Nephron (organoid): ENCODE data around the gene KCNJ10.

Source experiments
- H3K27ac Mint-ChIP-seq, 3 experiments: 2 replicates each; pipeline ENCODE4 v1.8.0; 2020; ENCODE audit warnings: mixed read lengths in 3 of 3, mild to moderate bottlenecking in 2 of 3, moderate library complexity in 1 of 3
- H3K27me3 Mint-ChIP-seq: 2 replicates; pipeline ENCODE4 v1.8.0; 2021; ENCODE audit warnings: low read depth, mild to moderate bottlenecking, moderate library complexity, mixed read lengths
- H3K36me3 Mint-ChIP-seq: 2 replicates; pipeline ENCODE4 v1.8.0; 2020; ENCODE audit warnings: low read depth, mixed read lengths
- H3K4me1 Mint-ChIP-seq: 2 replicates; pipeline ENCODE4 v1.8.0; 2020; ENCODE audit warnings: mixed read lengths
- H3K4me3 Mint-ChIP-seq, 3 experiments: 2 replicates each; pipeline ENCODE4 v1.8.0; 2020; ENCODE audit warnings: mild to moderate bottlenecking in 3 of 3, mixed read lengths in 3 of 3, moderate library complexity in 2 of 3
- H3K9me3 Mint-ChIP-seq: 2 replicates; pipeline ENCODE4 v1.8.0; 2020; ENCODE audit warnings: mixed read lengths
- TF ChIP-seq, protein P1 (sequence below), 3 experiments: fragments of 200-600 bp; sonication (generic); IDR thresholded peaks; one replicate each; pipeline ENCODE4 v1.5.0; 2021; ENCODE audit warnings: antibody characterized with exemption in 3 of 3; ENCODE audit not compliant: unreplicated experiment in 3 of 3

The KCNJ10 gene

GRCh38 chr1:159978107-159978398 lies 91.9 kb downstream of the KCNJ10 start:
- Mint-ChIP-seq H3K4me3 (no peak overlapping the region), H3K4me1 (peaks cover 10% of the 10 kb centered on the region), H3K27ac (no peak overlapping the region), H3K9me3 (no peaks in the 10 kb centered on the region), H3K36me3 (no peaks in the 10 kb centered on the region), H3K27me3 (peaks cover 5% of the 10 kb centered on the region)
- TF ChIP-seq, protein P1, sequence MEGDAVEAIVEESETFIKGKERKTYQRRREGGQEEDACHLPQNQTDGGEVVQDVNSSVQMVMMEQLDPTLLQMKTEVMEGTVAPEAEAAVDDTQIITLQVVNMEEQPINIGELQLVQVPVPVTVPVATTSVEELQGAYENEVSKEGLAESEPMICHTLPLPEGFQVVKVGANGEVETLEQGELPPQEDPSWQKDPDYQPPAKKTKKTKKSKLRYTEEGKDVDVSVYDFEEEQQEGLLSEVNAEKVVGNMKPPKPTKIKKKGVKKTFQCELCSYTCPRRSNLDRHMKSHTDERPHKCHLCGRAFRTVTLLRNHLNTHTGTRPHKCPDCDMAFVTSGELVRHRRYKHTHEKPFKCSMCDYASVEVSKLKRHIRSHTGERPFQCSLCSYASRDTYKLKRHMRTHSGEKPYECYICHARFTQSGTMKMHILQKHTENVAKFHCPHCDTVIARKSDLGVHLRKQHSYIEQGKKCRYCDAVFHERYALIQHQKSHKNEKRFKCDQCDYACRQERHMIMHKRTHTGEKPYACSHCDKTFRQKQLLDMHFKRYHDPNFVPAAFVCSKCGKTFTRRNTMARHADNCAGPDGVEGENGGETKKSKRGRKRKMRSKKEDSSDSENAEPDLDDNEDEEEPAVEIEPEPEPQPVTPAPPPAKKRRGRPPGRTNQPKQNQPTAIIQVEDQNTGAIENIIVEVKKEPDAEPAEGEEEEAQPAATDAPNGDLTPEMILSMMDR (IDR thresholded peaks at IDR 0.05; ENCODE audit: unreplicated experiment in 3 of 3): no peak

- Mint-ChIP-seq H3K27ac (no peak overlapping the region), H3K9me3 (no peaks in the 10 kb centered on the region), H3K4me3 (no peak overlapping the region), H3K27me3 (peaks cover 5% of the 10 kb centered on the region), H3K4me1 (peaks cover 10% of the 10 kb centered on the region), H3K36me3 (no peaks in the 10 kb centered on the region)
- TF ChIP-seq, protein P1 (IDR thresholded peaks at IDR 0.05; ENCODE audit: unreplicated experiment in 3 of 3): no peak
Observed at GRCh38 chr1:159977364-159978106, 92.4 kb downstream of the KCNJ10 start.

- H3K27me3 Mint-ChIP-seq: peaks cover 5% of the 10 kb centered on the region
Observed at GRCh38 chr1:159974350-159974965, 95.5 kb downstream of the KCNJ10 start.

DNA sequence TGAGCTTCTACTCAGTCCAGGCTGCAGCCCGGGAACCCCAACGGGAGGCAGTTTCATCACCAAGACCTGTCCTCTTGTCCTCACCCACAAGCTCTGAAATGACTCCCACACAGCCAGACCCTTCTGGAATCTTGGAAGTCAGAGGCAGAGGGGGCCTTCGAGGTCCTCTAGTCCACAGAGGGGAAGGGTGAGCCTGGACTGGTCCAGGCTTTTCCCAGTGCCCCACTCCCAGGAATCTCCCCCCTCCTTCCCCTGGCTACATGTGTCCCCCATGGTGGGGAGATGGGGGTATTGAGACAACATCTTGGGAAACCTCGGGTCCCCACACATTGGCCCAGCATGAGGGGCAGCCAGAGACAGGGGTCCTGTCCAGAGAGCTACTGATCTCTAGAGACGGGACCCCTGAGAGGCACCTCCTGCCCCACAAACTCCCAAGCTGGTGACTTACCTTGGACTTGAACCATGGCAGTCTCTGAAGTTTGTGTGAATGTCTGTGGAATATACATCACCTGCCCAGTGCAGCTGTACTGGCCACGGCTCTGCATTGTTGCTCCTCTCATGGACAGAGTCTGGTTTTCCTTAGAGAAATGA lies 96.5 kb downstream of the KCNJ10 start:
- TF ChIP-seq, protein P1 (IDR thresholded peaks at IDR 0.05; ENCODE audit: unreplicated experiment in 3 of 3): no peak
- no peak overlapping the region for H3K27ac Mint-ChIP-seq
- no peaks in the 10 kb centered on the region for H3K9me3 Mint-ChIP-seq
- no peak overlapping the region for H3K4me3 Mint-ChIP-seq
- H3K36me3 Mint-ChIP-seq: no peaks in the 10 kb centered on the region
- H3K27me3 Mint-ChIP-seq: peaks cover 10% of the 10 kb centered on the region
- H3K4me1 Mint-ChIP-seq: no peaks in the 10 kb centered on the region

More at GRCh38 chr1:159974350-159974965, 95.5 kb downstream of the KCNJ10 start:
- no peak overlapping the region for H3K27ac Mint-ChIP-seq
- no peaks in the 10 kb centered on the region for H3K36me3 Mint-ChIP-seq
- H3K9me3 Mint-ChIP-seq: no peaks in the 10 kb centered on the region
- TF ChIP-seq, protein P1 (IDR thresholded peaks at IDR 0.05; ENCODE audit: unreplicated experiment in 3 of 3): no peak
- H3K4me1 Mint-ChIP-seq: peaks cover 6% of the 10 kb centered on the region
- no peak overlapping the region for H3K4me3 Mint-ChIP-seq

DNA sequence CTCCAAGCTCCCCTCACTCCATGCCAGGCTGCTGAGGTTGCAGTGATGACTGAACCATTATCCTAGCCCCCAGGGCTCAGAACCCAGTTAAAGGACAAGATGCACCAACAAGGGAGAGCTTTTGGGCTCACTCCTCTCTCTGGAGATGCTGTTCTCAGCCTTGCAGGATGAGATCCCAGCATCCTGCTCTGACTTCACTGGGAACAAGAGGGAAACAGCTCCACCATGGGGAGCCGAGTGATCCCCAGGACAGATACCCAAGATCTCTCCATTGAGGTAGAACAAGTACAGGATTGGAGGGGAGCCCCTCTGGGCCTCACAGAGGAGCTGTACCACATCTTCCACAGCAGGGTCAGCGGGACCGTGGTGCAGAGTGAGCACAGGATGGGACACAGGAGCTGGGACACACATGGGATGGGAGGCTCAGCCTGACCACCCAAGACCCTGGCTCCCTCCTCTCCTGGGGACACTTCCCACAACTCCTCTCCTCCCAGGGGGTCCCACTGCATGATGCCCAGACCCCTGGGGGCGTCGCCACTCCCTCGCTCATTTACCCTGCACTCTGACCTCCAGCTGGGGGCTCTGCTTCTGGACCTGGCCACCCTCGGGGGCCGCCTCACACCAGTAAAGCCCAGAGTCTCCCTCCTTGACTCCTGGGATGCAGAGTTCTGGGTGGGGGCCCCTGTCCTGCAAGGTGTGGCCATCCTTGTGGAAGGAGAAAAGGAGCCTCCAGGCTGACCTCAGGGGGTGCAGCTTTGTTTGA lies 97.3 kb downstream of the KCNJ10 start:
- Mint-ChIP-seq H3K27me3 (peaks cover 13% of the 10 kb centered on the region), H3K4me1 (no peaks in the 10 kb centered on the region), H3K9me3 (no peaks in the 10 kb centered on the region), H3K36me3 (no peaks in the 10 kb centered on the region), H3K4me3 (no peak overlapping the region), H3K27ac (no peak overlapping the region)
- TF ChIP-seq, protein P1 (IDR thresholded peaks at IDR 0.05; ENCODE audit: unreplicated experiment in 3 of 3): no peak
